Neural cell (in vitro differentiated cells): ENCODE measurements around the gene ERICH2. TPM values are rescaled to one million over a fixed set of nuclear protein-coding genes. Genes with fewer than 3 reads are reported as not detected.

Experiments
- H2AFZ ChIP-seq: fragments of 200-600, 300-800 bp; sonication (generic), shearing (Covaris generic); 2 replicates; pipeline ENCODE4 v1.6.0; 2014; ENCODE audit warnings: low read depth, mild to moderate bottlenecking, antibody characterized with exemption, low read length, moderate library complexity
- H3F3A ChIP-seq: fragments of 200-600 bp; shearing (Covaris generic); 2 replicates; pipeline ENCODE4 v1.6.1; 2016; ENCODE audit warnings: mild to moderate bottlenecking, moderate library complexity, mixed read lengths, antibody characterized with exemption, low read length; ENCODE audit not compliant: insufficient read depth, poor library complexity, severe bottlenecking
- H3K27ac ChIP-seq: fragments of 200-600, 300-800 bp; sonication (generic), shearing (Covaris generic); 2 replicates; pipeline ENCODE4 v1.5.1; 2014; ENCODE audit warnings: mild to moderate bottlenecking, low read length, moderate library complexity
- H3K27me3 ChIP-seq: fragments of 300-800, 200-600 bp; sonication (generic), shearing (Covaris generic); 2 replicates; pipeline ENCODE4 v1.6.0; 2014; ENCODE audit warnings: mild to moderate bottlenecking, low read depth, low read length, moderate library complexity; ENCODE audit not compliant: insufficient read depth
- H3K36me3 ChIP-seq: fragments of 300-800, 200-600 bp; sonication (generic), shearing (Covaris generic); 2 replicates; pipeline ENCODE4 v1.5.1; 2014; ENCODE audit warnings: mild to moderate bottlenecking, antibody characterized with exemption, low read length, moderate library complexity; ENCODE audit not compliant: insufficient read depth
- H3K4me2 ChIP-seq: fragments of 300-800, 200-600 bp; sonication (generic), shearing (Covaris generic); 2 replicates; pipeline ENCODE4 v1.6.0; 2014; ENCODE audit warnings: mild to moderate bottlenecking, low read length
- H3K4me3 ChIP-seq: fragments of 300-800, 200-600 bp; sonication (generic), shearing (Covaris generic); 2 replicates; pipeline ENCODE4 v1.5.1; 2014; ENCODE audit warnings: mild to moderate bottlenecking, low read length, moderate library complexity
- H3K79me2 ChIP-seq: fragments of 200-600 bp; shearing (Covaris generic); replicated peaks from 2 replicates; pipeline ENCODE4 v1.6.0; 2014; ENCODE audit warnings: mild to moderate bottlenecking, low read length, moderate library complexity; ENCODE audit not compliant: insufficient read depth
- H3K9ac ChIP-seq: fragments of 300-800, 200-600 bp; sonication (generic), shearing (Covaris generic); 2 replicates; pipeline ENCODE4 v1.6.1; 2016; ENCODE audit warnings: mild to moderate bottlenecking, low read length, mixed read lengths
- H3K9me2 ChIP-seq: fragments of 200-600 bp; shearing (Covaris generic); 2 replicates; pipeline ENCODE4 v1.6.1; 2016; ENCODE audit warnings: mild to moderate bottlenecking, low read length, mixed read lengths; ENCODE audit not compliant: insufficient read depth
- H3K9me3 ChIP-seq: fragments of 200-600, 300-800 bp; sonication (generic), shearing (Covaris generic); 2 replicates; pipeline ENCODE4 v1.6.1; 2016; ENCODE audit warnings: mild to moderate bottlenecking, mixed run types, low read length, moderate library complexity, mixed read lengths
- H4K20me1 ChIP-seq: fragments of 200-600 bp; shearing (Covaris generic); 2 replicates; pipeline ENCODE4 v1.6.1; 2016; ENCODE audit warnings: mild to moderate bottlenecking, mixed run types; ENCODE audit not compliant: insufficient read depth
- CTCF ChIP-seq: fragments of 450-650 bp; IDR thresholded peaks from 2 replicates; pipeline ENCODE4 v1.5.1; 2014; ENCODE audit warnings: antibody characterized with exemption, mild to moderate bottlenecking, moderate library complexity; ENCODE audit not compliant: poor library complexity, severe bottlenecking
- EP300 ChIP-seq: fragments of 450-650 bp; conservative IDR thresholded peaks from 2 replicates; pipeline ENCODE4 v1.6.1; 2014; ENCODE audit warnings: antibody characterized with exemption, mild to moderate bottlenecking, moderate library complexity; ENCODE audit not compliant: poor library complexity, severe bottlenecking
- EZH2 ChIP-seq: fragments of 200-600, 300-800 bp; shearing (Covaris generic), sonication (generic); IDR thresholded peaks from 2 replicates; pipeline ENCODE4 v1.6.1; 2014; ENCODE audit warnings: antibody characterized with exemption, low read length, borderline replicate concordance, mild to moderate bottlenecking; ENCODE audit not compliant: insufficient read depth, poor library complexity, severe bottlenecking
- MXI1 ChIP-seq: fragments of 450-650 bp; conservative IDR thresholded peaks from 2 replicates; pipeline ENCODE4 v1.6.1; 2014; ENCODE audit warnings: antibody characterized with exemption, mild to moderate bottlenecking; ENCODE audit not compliant: poor library complexity, severe bottlenecking
- POLR2AphosphoS5 ChIP-seq: IDR thresholded peaks from 2 replicates; pipeline ENCODE4 v1.6.1; 2012
- RAD21 ChIP-seq: fragments of 450-650 bp; conservative IDR thresholded peaks from 2 replicates; pipeline ENCODE4 v1.6.1; 2014; ENCODE audit warnings: antibody characterized with exemption, mild to moderate bottlenecking, moderate library complexity
- REST ChIP-seq: IDR thresholded peaks from 2 replicates; pipeline ENCODE4 v1.6.1; 2012; ENCODE audit warnings: borderline replicate concordance
- SMC3 ChIP-seq: fragments of 450-650 bp; conservative IDR thresholded peaks from 2 replicates; pipeline ENCODE4 v1.6.1; 2014; ENCODE audit warnings: antibody characterized with exemption, mild to moderate bottlenecking, moderate library complexity; ENCODE audit not compliant: poor library complexity
- TAF1 ChIP-seq: IDR thresholded peaks from 2 replicates; pipeline ENCODE4 v1.6.1; 2012; ENCODE audit warnings: low read depth
- polyA plus RNA-seq: library from polyadenylated mRNA; depleted of rRNA; stranded (reverse); fragments of >200 nt; gene quantifications from 2 replicates; pipeline ENCODE4 v1.2.3, GENCODE V29; 2014

The ERICH2 gene
- polyA plus RNA-seq, 1 donor from 2014 or later: 1.3 TPM

GRCh38 chr2:170818752-170819470 is 48.7 kb downstream of the ERICH2 start:
- TF ChIP-seq EP300: no peak
- TF ChIP-seq CTCF: no peak
- no peak for TF ChIP-seq EZH2
- no peak for TF ChIP-seq MXI1
- no peak for TF ChIP-seq REST
- no peak for TF ChIP-seq SMC3
- TF ChIP-seq POLR2AphosphoS5: peak; percentile 55
- no peaks in the 10 kb centered on the region for H3F3A ChIP-seq
- no peaks in the 10 kb centered on the region for H3K9me3 ChIP-seq
- no peaks in the 10 kb centered on the region for H3K9me2 ChIP-seq
- H3K36me3 ChIP-seq: no peaks in the 10 kb centered on the region
- no peaks in the 10 kb centered on the region for H3K79me2 ChIP-seq
- no peaks in the 10 kb centered on the region for H4K20me1 ChIP-seq
- peak overlapping the region; percentile 59 for H3K4me2 ChIP-seq
- H2AFZ ChIP-seq: no peak overlapping the region
- peak overlapping the region; percentile 77 for H3K9ac ChIP-seq
- H3K4me3 ChIP-seq: peak overlapping the region; percentile 80
- peak overlapping the region; percentile 77 for H3K27ac ChIP-seq
- H3K27me3 ChIP-seq: peaks cover 99% of the 10 kb centered on the region

- no peaks in the 10 kb centered on the region for H4K20me1 ChIP-seq
- H3K79me2 ChIP-seq: no peaks in the 10 kb centered on the region
- TF ChIP-seq RAD21: no peak
- no peak for TF ChIP-seq CTCF
- TF ChIP-seq EZH2: peak; percentile 91
- TF ChIP-seq POLR2AphosphoS5: peak; percentile 43
- TF ChIP-seq TAF1: no peak
- no peaks in the 10 kb centered on the region for H3K9me3 ChIP-seq
- no peaks in the 10 kb centered on the region for H3F3A ChIP-seq
- no peak overlapping the region for H3K4me2 ChIP-seq
- H3K36me3 ChIP-seq: no peaks in the 10 kb centered on the region
- no peaks in the 10 kb centered on the region for H3K9me2 ChIP-seq
- peak overlapping the region; percentile 77 for H3K9ac ChIP-seq
- H3K27ac ChIP-seq: no peak overlapping the region
- peaks cover 98% of the 10 kb centered on the region for H3K27me3 ChIP-seq
- peak overlapping the region; percentile 80 for H3K4me3 ChIP-seq
- no peak overlapping the region for H2AFZ ChIP-seq
Observed at GRCh38 chr2:170819680-170820664, 49.8 kb downstream of the ERICH2 start.
